Tibial nerve (tissue), 4 donors: ENCODE data around the gene TTC9B. TPM values are rescaled to one million over a fixed set of nuclear protein-coding genes. Genes with fewer than 3 reads are reported as not detected.

ENCODE experiments used
- DNase-seq, 2 donors: peaks; one replicate each; pipeline ENCODE4 v3.0.0-alpha.2; 2019; ENCODE audit warnings: low spot score in 2 of 2
- H3K27ac ChIP-seq, 4 donors: fragments of 200-600 bp; sonication (generic) in 3 of 4; one replicate each; pipeline ENCODE4 v1.5.1; 2017 to 2019; ENCODE audit warnings: mild to moderate bottlenecking in 1 of 4
- H3K27me3 ChIP-seq, 2 donors: fragments of 200-600 bp; sonication (generic) in 1 of 2; one replicate each; pipeline versions ENCODE4 v1.5.1 to v1.6.0; 2017 to 2019
- H3K36me3 ChIP-seq, 3 donors: fragments of 200-600 bp; sonication (generic); one replicate each; pipeline ENCODE4 v1.5.1; 2018 to 2019
- H3K4me1 ChIP-seq, 4 donors: fragments of 200-600 bp; sonication (generic) in 3 of 4; one replicate each; pipeline ENCODE4 v1.5.1; 2017 to 2019
- H3K4me3 ChIP-seq, 4 donors: fragments of 200-600 bp; sonication (generic) in 3 of 4; one replicate each; pipeline ENCODE4 v1.5.1; 2017 to 2019; ENCODE audit warnings: mild to moderate bottlenecking in 1 of 4, moderate library complexity in 1 of 4
- H3K9me3 ChIP-seq, 4 donors: fragments of 200-600 bp; sonication (generic) in 3 of 4; one replicate each; pipeline ENCODE4 v1.5.1; 2017 to 2019
- CTCF ChIP-seq, 5 experiments: fragments of 200-600 bp in 3 of 5; fragments of 450-650 bp in 2 of 5; sonication (generic) in 3 of 5; IDR thresholded peaks; one replicate each; pipeline ENCODE4 v1.5.1; 2016 to 2019; ENCODE audit warnings: antibody characterized with exemption in 5 of 5, mild to moderate bottlenecking in 3 of 5, moderate library complexity in 2 of 5
- EP300 ChIP-seq, 2 donors: sonication (generic); formaldehyde crosslinking; IDR thresholded peaks; one replicate each; pipeline ENCODE4 v1.6.1; 2017; ENCODE audit warnings: antibody characterized with exemption in 2 of 2, mild to moderate bottlenecking in 1 of 2
- POLR2A ChIP-seq, 2 donors: fragments of 450-650 bp; IDR thresholded peaks; one replicate each; pipeline ENCODE4 v1.6.1; 2017; ENCODE audit warnings: antibody characterized with exemption in 2 of 2, mild to moderate bottlenecking in 2 of 2, moderate library complexity in 2 of 2
- WGBS, 2 donors: methylation state at CpG; one replicate each; pipeline ENCODE4 v1.1.5; 2018; 5-methylcytosine and 5-hydroxymethylcytosine counted together
- total RNA-seq, 4 donors: library from RNA; depleted of rRNA; stranded (reverse); fragments of >200 nt; gene quantifications; one replicate each; pipeline ENCODE4 v1.1.0, GENCODE V29; 2016

Gene TTC9B
- total RNA-seq, 4 donors from 2014 or later = 0.84 TPM; not detected in 3

- 87 to 89% methylated on average over 18 to 19 of the region's 22 CpGs for WGBS, 2 donors
- no peak for DNase-seq
- peaks cover 7 to 74% (median 33%) of the 10 kb centered on the region in 3 donors for H3K36me3 ChIP-seq
These were observed 16.4 kb upstream of the TTC9B start for GRCh38 chr19:40234429-40235237.

GRCh38 chr19:40233811-40234389 lies 15.7 kb upstream of the TTC9B start:
- H3K27ac ChIP-seq = no peak overlapping the region
- peaks cover 7 to 67% (median 32%) of the 10 kb centered on the region in 3 donors for H3K36me3 ChIP-seq
- peaks cover 0 to 34% (median 13%) of the 10 kb centered on the region in 4 donors for H3K4me1 ChIP-seq
- no peak overlapping the region for H3K4me3 ChIP-seq
- no peak for TF ChIP-seq EP300 (IDR thresholded peaks at IDR 0.05)
- no peak for TF ChIP-seq POLR2A (IDR thresholded peaks at IDR 0.05)
- no peak for TF ChIP-seq CTCF (IDR thresholded peaks at IDR 0.05)
- DNase-seq = no peak
- WGBS, 2 donors = 80 to 85% methylated on average over 20 of the region's 20 CpGs
- no peaks in the 10 kb centered on the region for H3K27me3 ChIP-seq
- no peaks in the 10 kb centered on the region for H3K9me3 ChIP-seq

More at GRCh38 chr19:40234429-40235237, 16.4 kb upstream of the TTC9B start:
- Histone ChIP-seq H3K27me3 (no peaks in the 10 kb centered on the region), H3K4me3 (no peak overlapping the region), H3K9me3 (no peaks in the 10 kb centered on the region), H3K27ac (no peak overlapping the region), H3K4me1 (peaks cover 0 to 37% (median 13%) of the 10 kb centered on the region in 4 donors)
- TF ChIP-seq POLR2A (IDR thresholded peaks at IDR 0.05) (no peak), EP300 (IDR thresholded peaks at IDR 0.05) (no peak), CTCF (IDR thresholded peaks at IDR 0.05) (no peak)

GRCh38 chr19:40232949-40233810 lies 15.0 kb upstream of the TTC9B start:
- peaks cover 0 to 34% (median 13%) of the 10 kb centered on the region in 4 donors for H3K4me1 ChIP-seq
- H3K27me3 ChIP-seq = no peaks in the 10 kb centered on the region
- TF ChIP-seq POLR2A (IDR thresholded peaks at IDR 0.05) (no peak), CTCF (IDR thresholded peaks at IDR 0.05) (no peak), EP300 (IDR thresholded peaks at IDR 0.05) (no peak)
- DNase-seq = no peak
- no peak overlapping the region for H3K4me3 ChIP-seq
- no peak overlapping the region for H3K27ac ChIP-seq
- H3K36me3 ChIP-seq = peaks cover 7 to 60% (median 32%) of the 10 kb centered on the region in 3 donors
- 84 to 92% methylated on average over 16 to 25 of the region's 25 CpGs for WGBS, 2 donors
- no peaks in the 10 kb centered on the region for H3K9me3 ChIP-seq

GRCh38 chr19:40232479-40232878 lies 14.3 kb upstream of the TTC9B start:
- Histone ChIP-seq H3K27ac (peak overlapping the region in 1 of 4 donors; percentile 58), H3K36me3 (peaks cover 7 to 53% (median 27%) of the 10 kb centered on the region in 3 donors), H3K4me3 (no peak overlapping the region), H3K9me3 (no peaks in the 10 kb centered on the region), H3K27me3 (peaks cover 0 to under 1% of the 10 kb centered on the region in 2 donors), H3K4me1 (peaks cover 0 to 34% (median 13%) of the 10 kb centered on the region in 4 donors)
- DNase-seq = no peak
- WGBS, 2 donors = 46 to 51% methylated on average over 9 to 11 of the region's 12 CpGs
- TF ChIP-seq CTCF (IDR thresholded peaks at IDR 0.05) (no peak), EP300 (IDR thresholded peaks at IDR 0.05) (no peak), POLR2A (IDR thresholded peaks at IDR 0.05) (no peak)
